GM12878 (cell line): ENCODE data around the gene PLD5. TPM values are rescaled to one million over a fixed set of nuclear protein-coding genes. Genes with fewer than 3 reads are reported as not detected.

ENCODE experiments used
- ATAC-seq: fragments of 200-7000 bp; cut with Tn5 transposase; 3 replicates; pipeline ENCODE4 v1.9.1; 2020; ENCODE audit warnings: mild to moderate bottlenecking, moderate library complexity
- BruUV-seq: library from RNA; stranded (reverse); fragments of 400-500 nt; replicated peaks from 2 replicates; lab custom pipeline; 2021; lab: Mats Ljungman, UMichigan
- CTCF ChIA-PET: fragments of 300-600 bp; sonication (Branson Sonifier 250); formaldehyde crosslinking; extraction: SDS; loops from one replicate; lab custom pipeline; 2021; ENCODE audit warnings: inconsistent platforms; lab: Yijun Ruan, JAX
- POLR2A ChIA-PET: fragments of 350-600 bp; formaldehyde crosslinking; extraction: SDS; loops from one replicate; lab custom pipeline; 2021; ENCODE audit warnings: inconsistent platforms; lab: Charles Lee
- RAD21 ChIA-PET: fragments of 300-600 bp; sonication (Branson Sonifier 250); formaldehyde crosslinking; loops from one replicate; lab custom pipeline; 2023; ENCODE audit warnings: antibody characterized with exemption; ENCODE audit not compliant: unreplicated experiment; lab: Charles Lee
- SMC1A ChIA-PET: fragments of 300-600 bp; sonication (Branson Sonifier 250); formaldehyde crosslinking; loops from one replicate; lab custom pipeline; 2023; ENCODE audit not compliant: unreplicated experiment, uncharacterized antibody; lab: Charles Lee
- DNase-seq: peaks from one replicate; pipeline ENCODE4 v3.0.0-alpha.2; 2011; ENCODE audit warnings: low read depth, low spot score
- FAIRE-seq: peaks from 3 replicates; lab custom pipeline; 2011; peaks lifted over from hg19 to GRCh38; lab: Jason Lieb, UNC
- H2AFZ ChIP-seq: 2 replicates; pipeline ENCODE4 v1.6.0; 2011; ENCODE audit warnings: low read depth, low read length, control low read depth; ENCODE audit not compliant: control insufficient read depth
- H3K27ac ChIP-seq: 2 replicates; pipeline ENCODE4 v1.5.1; 2011; ENCODE audit warnings: control low read depth; ENCODE audit not compliant: control insufficient read depth, insufficient read depth
- H3K27me3 ChIP-seq, 2 experiments: replicated peaks in 1 of 2; 2 replicates each; pipeline versions ENCODE4 v1.6.0 to v1.6.1; 2011; ENCODE audit warnings: low read length in 1 of 2; ENCODE audit not compliant: control insufficient read depth in 2 of 2, insufficient read depth in 2 of 2
- H3K36me3 ChIP-seq, 2 experiments: 2 replicates each; pipeline ENCODE4 v1.5.1; 2011; ENCODE audit warnings: low read length in 1 of 2; ENCODE audit not compliant: control insufficient read depth in 2 of 2, insufficient read depth in 2 of 2
- H3K4me1 ChIP-seq: 2 replicates; pipeline ENCODE4 v1.6.1; 2011; ENCODE audit warnings: mild to moderate bottlenecking, low read length, moderate library complexity, mixed read lengths; ENCODE audit not compliant: control insufficient read depth, insufficient read depth
- H3K4me2 ChIP-seq: 2 replicates; pipeline ENCODE4 v1.6.0; 2011; ENCODE audit warnings: control low read depth; ENCODE audit not compliant: control insufficient read depth, insufficient read depth
- H3K4me3 ChIP-seq: fragments of 200-600 bp; sonication (generic); 2 replicates; pipeline ENCODE4 v1.5.1; 2016
- H3K79me2 ChIP-seq: 2 replicates; pipeline ENCODE4 v1.6.0; 2011; ENCODE audit warnings: low read length; ENCODE audit not compliant: control insufficient read depth, insufficient read depth
- H3K9ac ChIP-seq: 2 replicates; pipeline ENCODE4 v1.8.0; 2011; ENCODE audit warnings: low read length, control low read depth, mixed read lengths; ENCODE audit not compliant: control insufficient read depth, insufficient read depth
- H3K9me3 ChIP-seq: replicated peaks from 3 replicates; pipeline ENCODE4 v1.5.1; 2011; ENCODE audit warnings: mild to moderate bottlenecking, low read length; ENCODE audit not compliant: control insufficient read depth, insufficient read depth
- H4K20me1 ChIP-seq: 2 replicates; pipeline ENCODE4 v1.6.0; 2011; ENCODE audit not compliant: control insufficient read depth, insufficient read depth
- BCL3 ChIP-seq: IDR thresholded peaks from 2 replicates; pipeline ENCODE4 v1.6.1; 2011; ENCODE audit warnings: borderline replicate concordance, low read depth, mild to moderate bottlenecking, moderate library complexity, low read length; ENCODE audit not compliant: insufficient read depth, poor library complexity, severe bottlenecking
- HDAC2 ChIP-seq: fragments of 200-600 bp; sonication (generic); IDR thresholded peaks from 2 replicates; pipeline ENCODE4 v1.6.1; 2017
- JUNB ChIP-seq: IDR thresholded peaks from 2 replicates; pipeline ENCODE4 v1.6.1; 2016; ENCODE audit warnings: antibody characterized with exemption, mild to moderate bottlenecking
- NFYA ChIP-seq: IDR thresholded peaks from 2 replicates; pipeline ENCODE4 v1.6.1; 2011; ENCODE audit warnings: low read depth, mild to moderate bottlenecking, low read length, improper control_type of control experiment, borderline replicate concordance
- POLR2A ChIP-seq: IDR thresholded peaks from 2 replicates; pipeline ENCODE4 v1.6.1; 2011; ENCODE audit warnings: low read depth, mild to moderate bottlenecking, low read length
- SKIL ChIP-seq: fragments of 450-650 bp; IDR thresholded peaks from 2 replicates; pipeline ENCODE4 v1.6.1; 2017; ENCODE audit warnings: mild to moderate bottlenecking, low read depth, inconsistent platforms; ENCODE audit not compliant: poor library complexity, severe bottlenecking
- SP1 ChIP-seq: IDR thresholded peaks from one replicate; pipeline ENCODE4 v1.6.1; 2011; ENCODE audit warnings: low read depth, low read length
- SUZ12 ChIP-seq: fragments of 200-600 bp; sonication (generic); IDR thresholded peaks from one replicate; pipeline ENCODE4 v1.6.1; 2018; ENCODE audit warnings: antibody characterized with exemption, mild to moderate bottlenecking; ENCODE audit not compliant: unreplicated experiment
- TCF12 ChIP-seq: IDR thresholded peaks from 2 replicates; pipeline ENCODE4 v1.6.1; 2011; ENCODE audit warnings: low read depth, mild to moderate bottlenecking, low read length
- WGBS: methylation state at CpG from one replicate; pipeline ENCODE4 v1.1.6; 2016; ENCODE audit warnings: low lambda C conversion rate; ENCODE audit not compliant: insufficient replicate concordance, insufficient coverage; ENCODE audit errors: missing lambda C conversion rate; 5-methylcytosine and 5-hydroxymethylcytosine counted together
- in situ Hi-C: fragments of 300-500 bp; cut with MboI; formaldehyde crosslinking; loops from 9 replicates; pipeline ENCODE4 v1.14.3; 2018; ENCODE audit warnings: mixed read lengths
- intact Hi-C: fragments of 100-400 bp; cut with micrococcal nuclease; formaldehyde crosslinking; loops from one replicate; pipeline ENCODE4 v1.14.2; 2022; ENCODE audit not compliant: unreplicated experiment
- polyA plus RNA-seq, 11 experiments: library from polyadenylated mRNA; depleted of rRNA in 4 of 11; unstranded in 6 of 11; stranded (reverse) in 5 of 11; fragments of >200 nt; fragmentation: Nextera tagmentation in 4 of 11; fragmentation: Illumina TruSeq in 1 of 11; extraction: Ambion mirVana in 4 of 11; extraction: Trizol in 1 of 11; gene quantifications; 1 replicate in 1 of 11; 2 replicates in 10 of 11; pipeline versions ENCODE4 v1.2.1 to v1.2.3, GENCODE V29; 2011 to 2016; ENCODE audit warnings: inconsistent platforms in 2 of 11, missing spikeins in 2 of 11, low read depth in 1 of 11
- total RNA-seq, 4 experiments: library from RNA; depleted of rRNA in 3 of 4; stranded (reverse); fragments of >200 nt in 3 of 4; fragmentation: Illumina TruSeq in 1 of 4; extraction: Trizol in 1 of 4; gene quantifications; 2 replicates each; pipeline versions ENCODE4 v1.2.1 to v1.2.3, GENCODE V29; 2013 to 2021

PLD5 gene
- total and polyA plus RNA-seq, 10 of the 15 experiments (the other 5 are each of a cell fraction or from before 2014, with no cell fraction given) = not detected

GRCh38 chr1:242523719-242524570 is 552 bp downstream of the PLD5 start:
- H3K9me3 ChIP-seq = no peaks in the 10 kb centered on the region
- WGBS = 28% methylated on average over 59 of the region's 85 CpGs
- POLR2A ChIA-PET = no interaction called here
- peak overlapping the region; percentile 17; the same call in 1 of the 2 replicates for H3K4me2 ChIP-seq
- CTCF ChIA-PET = no interaction called here
- in situ Hi-C loops (no loop called here), intact Hi-C loops (no loop called here)
- no peak for TF ChIP-seq SP1
- peak; percentile 97 for TF ChIP-seq SUZ12
- H2AFZ ChIP-seq = no peak overlapping the region
- H3K36me3 ChIP-seq = no peaks in the 10 kb centered on the region
- DNase-seq (no peak), FAIRE-seq (no peak), ATAC-seq (no peak; the same call in 2 of the 3 replicates)
- no peak overlapping the region for H3K4me3 ChIP-seq
- H3K27ac ChIP-seq = no peak overlapping the region
- no peak overlapping the region for H3K9ac ChIP-seq
- no peaks in the 10 kb centered on the region for H3K4me1 ChIP-seq
- SMC1A ChIA-PET = no interaction called here
- BruUV-seq = no TSS peak
- no peaks in the 10 kb centered on the region for H3K79me2 ChIP-seq
- H4K20me1 ChIP-seq = no peaks in the 10 kb centered on the region
- H3K27me3 ChIP-seq = peaks cover 5 to 12% of the 10 kb centered on the region in 2 experiments
- RAD21 ChIA-PET = no interaction called here

GRCh38 chr1:242522996-242523718 is 1.3 kb downstream of the PLD5 start:
- Histone ChIP-seq H3K79me2 (no peaks in the 10 kb centered on the region), H2AFZ (no peak overlapping the region), H3K9ac (no peak overlapping the region), H4K20me1 (no peaks in the 10 kb centered on the region), H3K36me3 (no peaks in the 10 kb centered on the region), H3K4me1 (no peaks in the 10 kb centered on the region), H3K9me3 (no peaks in the 10 kb centered on the region), H3K27ac (no peak overlapping the region), H3K4me2 (no peak overlapping the region), H3K27me3 (peaks cover 5 to 12% of the 10 kb centered on the region in 2 experiments), H3K4me3 (no peak overlapping the region)
- no peak for DNase-seq
- ATAC-seq = no peak
- 16% methylated on average over 26 of the region's 26 CpGs for WGBS
- in situ Hi-C loops (no loop called here), intact Hi-C loops (no loop called here)
- RAD21 ChIA-PET = interaction anchor here (0.6 kb wide), 1 partner anchor 101 kb away, joined by 3 read pairs; no protein-coding TSS in a partner anchor
- CTCF ChIA-PET = no interaction called here
- FAIRE-seq = no peak
- POLR2A ChIA-PET = no interaction called here
- SMC1A ChIA-PET = no interaction called here
- BruUV-seq = no TSS peak
- TF ChIP-seq TCF12 (no peak), NFYA (no peak), BCL3 (no peak), SKIL (no peak), POLR2A (no peak), HDAC2 (no peak), JUNB (no peak)
